ENCODE measurements around the gene CBFA2T2.

CBFA2T2 gene

GRCh38 chr20:33656010-33656782 lies 166.3 kb downstream of the CBFA2T2 start:
- DNase-seq = no peak

- DNase-seq = no peak
Measured at GRCh38 chr20:33656783-33657703, 167.1 kb downstream of the CBFA2T2 start.

GRCh38 chr20:33657704-33658095 lies 167.8 kb downstream of the CBFA2T2 start:
- DNase-seq = no peak

- no peak for DNase-seq
Measured at GRCh38 chr20:33658510-33658909, 168.6 kb downstream of the CBFA2T2 start.

GRCh38 chr20:33658929-33659328 lies 169.0 kb downstream of the CBFA2T2 start:
- DNase-seq = no peak

- DNase-seq = no peak
Measured at GRCh38 chr20:33659341-33660034, 169.6 kb downstream of the CBFA2T2 start.

GRCh38 chr20:33660035-33660684 lies 170.3 kb downstream of the CBFA2T2 start:
- no peak for DNase-seq

GRCh38 chr20:33660685-33661058 lies 170.8 kb downstream of the CBFA2T2 start:
- no peak for DNase-seq

- DNase-seq = no peak
Measured at GRCh38 chr20:33662172-33662571, 172.3 kb downstream of the CBFA2T2 start, which contains the start of gene C20orf144. Gene C20orf144 (plus strand): TSS chr20:33662327. CDS start chr20:33662346, 19 bp downstream.

GRCh38 chr20:33663161-33664084 lies 173.5 kb downstream of the CBFA2T2 start:
- DNase-seq = peak; percentile 49 to 78

- DNase-seq = no peak
Measured at GRCh38 chr20:33664085-33664761, 174.3 kb downstream of the CBFA2T2 start.

- DNase-seq = no peak
Measured at GRCh38 chr20:33664762-33665144, 174.9 kb downstream of the CBFA2T2 start.

GRCh38 chr20:33666293-33667244 lies 176.7 kb downstream of the CBFA2T2 start, which contains the start of gene ACTL10:
Gene ACTL10 (plus strand): TSS chr20:33666943. CDS start chr20:33667498, 555 bp downstream.
- peak; percentile 94 to 96 for DNase-seq

- DNase-seq = peak; percentile 29 to 40
Measured at GRCh38 chr20:33667245-33667675, 177.4 kb downstream of the CBFA2T2 start.

GRCh38 chr20:33667676-33668465 lies 178.0 kb downstream of the CBFA2T2 start:
- peak; percentile 68 to 72 for DNase-seq

- no peak for DNase-seq
Measured at GRCh38 chr20:33668466-33669155, 178.7 kb downstream of the CBFA2T2 start.

GRCh38 chr20:33669224-33669623 lies 179.3 kb downstream of the CBFA2T2 start:
- no peak for DNase-seq
